HL-60 (cell line): Measurements from ENCODE around the gene KCNK16.

Experiments used
- REST ChIP-seq: IDR thresholded peaks from 2 replicates; pipeline ENCODE4 v1.6.1; 2012; ENCODE audit warnings: low read depth; ENCODE audit not compliant: insufficient replicate concordance
- TF ChIP-seq, protein P1 (sequence below): IDR thresholded peaks from one replicate; pipeline ENCODE4 v1.5.1; 2011; ENCODE audit warnings: low read length, control low read depth, inconsistent platforms; ENCODE audit not compliant: insufficient read depth

DNA sequence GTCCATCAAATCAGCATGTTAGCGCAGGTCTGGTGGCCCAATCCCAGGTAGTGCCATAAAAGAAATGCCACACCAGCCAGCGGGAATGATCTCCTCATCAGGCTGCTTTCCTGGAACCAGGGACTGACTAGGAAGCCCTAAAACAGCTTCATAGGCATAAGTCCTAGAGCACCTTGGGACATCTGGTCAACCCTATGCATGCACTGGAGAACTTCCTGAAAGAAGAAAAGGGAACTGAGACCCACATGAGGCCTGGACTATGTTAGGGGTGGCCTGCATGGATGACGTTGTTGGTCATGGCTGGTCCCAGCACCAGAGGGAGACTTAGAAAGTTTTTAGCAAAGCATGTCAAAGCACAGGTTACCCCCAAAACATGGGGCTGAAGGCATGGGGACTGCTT lies 7.6 kb upstream of the KCNK16 start:
- TF ChIP-seq REST = no peak
- TF ChIP-seq, protein P1, sequence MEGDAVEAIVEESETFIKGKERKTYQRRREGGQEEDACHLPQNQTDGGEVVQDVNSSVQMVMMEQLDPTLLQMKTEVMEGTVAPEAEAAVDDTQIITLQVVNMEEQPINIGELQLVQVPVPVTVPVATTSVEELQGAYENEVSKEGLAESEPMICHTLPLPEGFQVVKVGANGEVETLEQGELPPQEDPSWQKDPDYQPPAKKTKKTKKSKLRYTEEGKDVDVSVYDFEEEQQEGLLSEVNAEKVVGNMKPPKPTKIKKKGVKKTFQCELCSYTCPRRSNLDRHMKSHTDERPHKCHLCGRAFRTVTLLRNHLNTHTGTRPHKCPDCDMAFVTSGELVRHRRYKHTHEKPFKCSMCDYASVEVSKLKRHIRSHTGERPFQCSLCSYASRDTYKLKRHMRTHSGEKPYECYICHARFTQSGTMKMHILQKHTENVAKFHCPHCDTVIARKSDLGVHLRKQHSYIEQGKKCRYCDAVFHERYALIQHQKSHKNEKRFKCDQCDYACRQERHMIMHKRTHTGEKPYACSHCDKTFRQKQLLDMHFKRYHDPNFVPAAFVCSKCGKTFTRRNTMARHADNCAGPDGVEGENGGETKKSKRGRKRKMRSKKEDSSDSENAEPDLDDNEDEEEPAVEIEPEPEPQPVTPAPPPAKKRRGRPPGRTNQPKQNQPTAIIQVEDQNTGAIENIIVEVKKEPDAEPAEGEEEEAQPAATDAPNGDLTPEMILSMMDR = no peak
